AG09309 (cell line): ENCODE data around the gene ZNF300.
"Not testable (repeated sequence)": the region's sequence is repeated elsewhere in the genome, so short reads cannot be mapped to it uniquely, and the experiment has no call there.

ENCODE experiments used
- DNase-seq: peaks from one replicate; pipeline ENCODE4 v3.0.0-alpha.2; 2010; ENCODE audit warnings: low read depth
- H3K4me3 ChIP-seq: 2 replicates; pipeline ENCODE4 v1.5.1; 2011; ENCODE audit warnings: mild to moderate bottlenecking, low read depth, low read length, moderate library complexity; ENCODE audit not compliant: control insufficient read depth
- TF ChIP-seq, protein P1 (sequence below): IDR thresholded peaks from 2 replicates; pipeline ENCODE4 v1.5.1; 2011; ENCODE audit warnings: mild to moderate bottlenecking, low read depth, low read length, inconsistent platforms; ENCODE audit not compliant: insufficient read depth, control insufficient read depth; ENCODE audit errors: missing control alignments

ZNF300 gene

DNA sequence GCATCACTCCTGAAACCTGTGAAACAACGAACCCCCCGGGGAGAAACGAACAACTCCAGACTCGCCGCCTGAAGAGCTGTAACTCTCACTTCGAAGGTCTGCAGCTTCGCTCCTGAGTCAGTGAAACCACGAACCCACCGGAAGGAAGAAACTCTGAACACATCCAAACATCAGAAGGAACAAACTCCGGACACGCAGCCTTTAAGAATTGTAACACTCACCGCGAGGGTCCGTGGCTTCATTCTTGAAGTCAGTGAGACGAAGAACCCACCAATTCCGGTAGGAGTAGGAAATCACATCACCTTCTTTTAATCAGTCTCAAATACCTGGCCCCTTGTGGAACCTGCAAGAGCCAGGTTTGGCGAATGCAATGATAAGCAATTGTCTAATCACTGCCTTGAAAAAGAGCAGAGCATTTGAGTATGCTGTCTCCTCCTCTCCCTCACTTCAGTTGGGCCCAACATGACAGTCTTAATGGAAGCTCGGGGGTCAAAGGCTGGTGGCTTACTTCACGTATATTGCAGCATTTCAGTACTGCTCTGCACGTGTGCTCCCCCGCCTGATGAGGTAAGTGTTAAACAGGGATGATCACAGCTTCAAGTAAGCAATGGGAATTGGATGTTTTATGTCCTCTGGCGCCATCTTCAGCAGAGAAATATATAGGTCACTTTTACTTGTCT lies 58.0 kb downstream of the ZNF300 start:
- no peak overlapping the region for H3K4me3 ChIP-seq
- TF ChIP-seq, protein P1, sequence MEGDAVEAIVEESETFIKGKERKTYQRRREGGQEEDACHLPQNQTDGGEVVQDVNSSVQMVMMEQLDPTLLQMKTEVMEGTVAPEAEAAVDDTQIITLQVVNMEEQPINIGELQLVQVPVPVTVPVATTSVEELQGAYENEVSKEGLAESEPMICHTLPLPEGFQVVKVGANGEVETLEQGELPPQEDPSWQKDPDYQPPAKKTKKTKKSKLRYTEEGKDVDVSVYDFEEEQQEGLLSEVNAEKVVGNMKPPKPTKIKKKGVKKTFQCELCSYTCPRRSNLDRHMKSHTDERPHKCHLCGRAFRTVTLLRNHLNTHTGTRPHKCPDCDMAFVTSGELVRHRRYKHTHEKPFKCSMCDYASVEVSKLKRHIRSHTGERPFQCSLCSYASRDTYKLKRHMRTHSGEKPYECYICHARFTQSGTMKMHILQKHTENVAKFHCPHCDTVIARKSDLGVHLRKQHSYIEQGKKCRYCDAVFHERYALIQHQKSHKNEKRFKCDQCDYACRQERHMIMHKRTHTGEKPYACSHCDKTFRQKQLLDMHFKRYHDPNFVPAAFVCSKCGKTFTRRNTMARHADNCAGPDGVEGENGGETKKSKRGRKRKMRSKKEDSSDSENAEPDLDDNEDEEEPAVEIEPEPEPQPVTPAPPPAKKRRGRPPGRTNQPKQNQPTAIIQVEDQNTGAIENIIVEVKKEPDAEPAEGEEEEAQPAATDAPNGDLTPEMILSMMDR = peak; percentile 74
- peak; percentile 75 for DNase-seq

DNA sequence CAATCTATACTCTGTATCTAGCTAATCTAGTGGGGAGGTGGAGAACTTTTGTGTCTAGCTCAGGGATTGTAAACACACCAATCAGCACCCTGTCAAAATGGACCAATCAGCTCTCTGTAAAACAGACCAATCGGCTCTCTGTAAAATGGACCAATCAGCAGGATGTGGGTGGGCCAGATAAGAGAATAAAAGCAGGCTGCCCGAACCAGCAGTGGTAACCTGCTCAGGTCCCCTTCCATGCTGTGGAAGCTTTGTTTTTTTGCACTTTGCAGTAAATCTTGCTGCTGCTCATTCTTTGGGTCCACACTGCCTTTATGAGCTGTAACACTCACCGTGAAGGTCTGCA lies 58.5 kb downstream of the ZNF300 start, which contains the start of gene IRGM:
Gene IRGM, plus strand, starts transcription at position 214 of the 346 bp plus-strand sequence. CDS start 1,603 bp downstream, outside the sequence.
- DNase-seq, H3K4me3 ChIP-seq: not testable (repeated sequence)

DNA sequence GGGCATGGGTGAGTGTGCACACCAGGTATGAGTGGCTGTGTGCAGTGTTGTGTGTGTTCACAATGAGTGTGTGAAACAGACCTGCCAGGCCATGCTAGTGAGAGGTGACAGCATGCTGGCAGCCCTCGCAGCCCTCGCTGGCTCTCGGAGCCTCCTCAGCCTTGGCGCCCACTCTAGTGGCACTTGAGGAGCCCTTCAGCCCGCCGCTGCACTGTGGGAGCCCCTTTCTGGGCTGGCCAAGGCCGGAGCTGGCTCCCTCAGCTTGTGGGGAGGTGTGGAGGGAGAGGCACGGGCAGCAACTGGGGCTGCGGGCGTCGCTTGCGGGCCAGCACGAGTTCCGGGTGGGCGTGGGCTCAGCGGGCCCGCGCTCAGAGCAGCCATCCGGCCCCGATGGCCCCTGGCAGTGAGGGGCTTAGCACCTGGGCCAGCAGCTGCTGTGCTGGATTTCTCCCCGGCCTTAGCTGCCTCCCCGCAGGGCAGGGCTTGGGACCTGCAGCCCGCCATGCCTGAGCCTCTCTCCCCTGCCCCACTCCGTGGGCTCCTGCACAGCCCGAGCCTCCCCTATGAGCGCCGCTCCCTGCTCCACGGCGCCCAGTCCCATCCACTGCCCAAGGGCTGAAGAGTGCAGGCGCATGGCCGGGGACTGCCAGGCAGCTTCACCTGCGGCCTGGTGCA lies 59.5 kb downstream of the ZNF300 start:
- DNase-seq, H3K4me3 ChIP-seq: not testable (repeated sequence)
